ENCODE results near the gene UBTF.
A peak's percentile ranks its signal among the peaks of the same experiment; 100 is the strongest.

Gene UBTF

GRCh38 chr17:44219616-44220212 is at the start of gene UBTF:
Gene UBTF (minus strand): TSS chr17:44219675. CDS start chr17:44218229, 1,446 bp downstream.
- peak; percentile 70 for DNase-seq

GRCh38 chr17:44268709-44269534 is 49.4 kb upstream of the UBTF start:
- no peak for DNase-seq

GRCh38 chr17:44267818-44268490 is 48.5 kb upstream of the UBTF start, which contains the start of gene SLC4A1:
Gene SLC4A1 (minus strand): TSS chr17:44268135. CDS start chr17:44262866, 5,269 bp downstream.
- DNase-seq: no peak

- no peak for DNase-seq
Observed at GRCh38 chr17:44267165-44267455, 47.6 kb upstream of the UBTF start.

GRCh38 chr17:44266402-44267164 is 47.1 kb upstream of the UBTF start:
- no peak for DNase-seq

- DNase-seq: no peak
Observed at GRCh38 chr17:44263345-44263902, 43.9 kb upstream of the UBTF start.

- DNase-seq: no peak
Observed at GRCh38 chr17:44262654-44263225, 43.3 kb upstream of the UBTF start.

- no peak for DNase-seq
Observed at GRCh38 chr17:44260296-44260695, 40.8 kb upstream of the UBTF start.

GRCh38 chr17:44258811-44259351 is 39.4 kb upstream of the UBTF start:
- no peak for DNase-seq

GRCh38 chr17:44257815-44258760 is 38.6 kb upstream of the UBTF start:
- DNase-seq: no peak

GRCh38 chr17:44256671-44257070 is 37.2 kb upstream of the UBTF start:
- no peak for DNase-seq

- no peak for DNase-seq
Observed at GRCh38 chr17:44255915-44256314, 36.4 kb upstream of the UBTF start.

GRCh38 chr17:44254361-44255095 is 35.1 kb upstream of the UBTF start:
- no peak for DNase-seq

- no peak for DNase-seq
Observed at GRCh38 chr17:44253006-44253405, 33.5 kb upstream of the UBTF start.

- DNase-seq: no peak
Observed at GRCh38 chr17:44251062-44251461, 31.6 kb upstream of the UBTF start.

- no peak for DNase-seq
Observed at GRCh38 chr17:44249501-44250246, 30.2 kb upstream of the UBTF start.

- no peak for DNase-seq
Observed at GRCh38 chr17:44247876-44248736, 28.6 kb upstream of the UBTF start.

GRCh38 chr17:44247440-44247841 is 28.0 kb upstream of the UBTF start:
- no peak for DNase-seq

Measured in NK-92 treated with Interleukin-12 subunit alpha and Interleukin-12 subunit beta, amount 100 ng/mL, for 24 hours (cell line).